ENCODE results near the gene UST.

GRCh38 chr6:149065121-149065520, 318.3 kb downstream of the UST start:
- TF ChIP-seq, protein P1, sequence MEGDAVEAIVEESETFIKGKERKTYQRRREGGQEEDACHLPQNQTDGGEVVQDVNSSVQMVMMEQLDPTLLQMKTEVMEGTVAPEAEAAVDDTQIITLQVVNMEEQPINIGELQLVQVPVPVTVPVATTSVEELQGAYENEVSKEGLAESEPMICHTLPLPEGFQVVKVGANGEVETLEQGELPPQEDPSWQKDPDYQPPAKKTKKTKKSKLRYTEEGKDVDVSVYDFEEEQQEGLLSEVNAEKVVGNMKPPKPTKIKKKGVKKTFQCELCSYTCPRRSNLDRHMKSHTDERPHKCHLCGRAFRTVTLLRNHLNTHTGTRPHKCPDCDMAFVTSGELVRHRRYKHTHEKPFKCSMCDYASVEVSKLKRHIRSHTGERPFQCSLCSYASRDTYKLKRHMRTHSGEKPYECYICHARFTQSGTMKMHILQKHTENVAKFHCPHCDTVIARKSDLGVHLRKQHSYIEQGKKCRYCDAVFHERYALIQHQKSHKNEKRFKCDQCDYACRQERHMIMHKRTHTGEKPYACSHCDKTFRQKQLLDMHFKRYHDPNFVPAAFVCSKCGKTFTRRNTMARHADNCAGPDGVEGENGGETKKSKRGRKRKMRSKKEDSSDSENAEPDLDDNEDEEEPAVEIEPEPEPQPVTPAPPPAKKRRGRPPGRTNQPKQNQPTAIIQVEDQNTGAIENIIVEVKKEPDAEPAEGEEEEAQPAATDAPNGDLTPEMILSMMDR (IDR thresholded peaks at IDR 0.05) = no peak
- TF ChIP-seq FOXP4 (CRISPR knock-in tag; IDR thresholded peaks at IDR 0.05) (no peak), SMAD3 (CRISPR knock-in tag; IDR thresholded peaks at IDR 0.05; ENCODE audit: borderline replicate concordance) (no peak), IRF2 (CRISPR knock-in tag; IDR thresholded peaks at IDR 0.05; ENCODE audit: borderline replicate concordance, low read depth) (no peak), KAT7 (CRISPR knock-in tag; IDR thresholded peaks at IDR 0.05; ENCODE audit: borderline replicate concordance) (no peak), ZBTB43 (CRISPR knock-in tag; IDR thresholded peaks at IDR 0.05) (no peak), ATF3 (CRISPR knock-in tag; conservative IDR thresholded peaks at IDR 0.05) (no peak), GABPB1 (CRISPR knock-in tag; IDR thresholded peaks at IDR 0.05) (no peak), ATF1 (CRISPR knock-in tag; IDR thresholded peaks at IDR 0.05) (no peak)
- TF ChIP-seq, protein P2, sequence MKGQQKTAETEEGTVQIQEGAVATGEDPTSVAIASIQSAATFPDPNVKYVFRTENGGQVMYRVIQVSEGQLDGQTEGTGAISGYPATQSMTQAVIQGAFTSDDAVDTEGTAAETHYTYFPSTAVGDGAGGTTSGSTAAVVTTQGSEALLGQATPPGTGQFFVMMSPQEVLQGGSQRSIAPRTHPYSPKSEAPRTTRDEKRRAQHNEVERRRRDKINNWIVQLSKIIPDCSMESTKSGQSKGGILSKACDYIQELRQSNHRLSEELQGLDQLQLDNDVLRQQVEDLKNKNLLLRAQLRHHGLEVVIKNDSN (CRISPR knock-in tag; IDR thresholded peaks at IDR 0.05) = no peak
- TF ChIP-seq, protein P3, sequence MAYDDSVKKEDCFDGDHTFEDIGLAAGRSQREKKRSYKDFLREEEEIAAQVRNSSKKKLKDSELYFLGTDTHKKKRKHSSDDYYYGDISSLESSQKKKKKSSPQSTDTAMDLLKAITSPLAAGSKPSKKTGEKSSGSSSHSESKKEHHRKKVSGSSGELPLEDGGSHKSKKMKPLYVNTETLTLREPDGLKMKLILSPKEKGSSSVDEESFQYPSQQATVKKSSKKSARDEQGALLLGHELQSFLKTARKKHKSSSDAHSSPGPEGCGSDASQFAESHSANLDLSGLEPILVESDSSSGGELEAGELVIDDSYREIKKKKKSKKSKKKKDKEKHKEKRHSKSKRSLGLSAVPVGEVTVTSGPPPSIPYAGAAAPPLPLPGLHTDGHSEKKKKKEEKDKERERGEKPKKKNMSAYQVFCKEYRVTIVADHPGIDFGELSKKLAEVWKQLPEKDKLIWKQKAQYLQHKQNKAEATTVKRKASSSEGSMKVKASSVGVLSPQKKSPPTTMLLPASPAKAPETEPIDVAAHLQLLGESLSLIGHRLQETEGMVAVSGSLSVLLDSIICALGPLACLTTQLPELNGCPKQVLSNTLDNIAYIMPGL (CRISPR knock-in tag; IDR thresholded peaks at IDR 0.05) = no peak
- TF ChIP-seq, protein P4, sequence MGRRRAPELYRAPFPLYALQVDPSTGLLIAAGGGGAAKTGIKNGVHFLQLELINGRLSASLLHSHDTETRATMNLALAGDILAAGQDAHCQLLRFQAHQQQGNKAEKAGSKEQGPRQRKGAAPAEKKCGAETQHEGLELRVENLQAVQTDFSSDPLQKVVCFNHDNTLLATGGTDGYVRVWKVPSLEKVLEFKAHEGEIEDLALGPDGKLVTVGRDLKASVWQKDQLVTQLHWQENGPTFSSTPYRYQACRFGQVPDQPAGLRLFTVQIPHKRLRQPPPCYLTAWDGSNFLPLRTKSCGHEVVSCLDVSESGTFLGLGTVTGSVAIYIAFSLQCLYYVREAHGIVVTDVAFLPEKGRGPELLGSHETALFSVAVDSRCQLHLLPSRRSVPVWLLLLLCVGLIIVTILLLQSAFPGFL (CRISPR knock-in tag; IDR thresholded peaks at IDR 0.05; ENCODE audit: borderline replicate concordance) = no peak

All from WTC11 (cell line).